ENCODE measurements around the gene DPH6. TPM values are rescaled to one million over a fixed set of nuclear protein-coding genes. Genes with fewer than 3 reads are reported as not detected.

Gene DPH6
- polyA plus RNA-seq, 1 experiment: 9.9 TPM

GRCh38 chr15:35560870-35561269 is 14.9 kb upstream of the DPH6 start:
- no peak overlapping the region for H3K4me3 ChIP-seq (ENCODE audit: low read depth, low read length)
- H3K27me3 ChIP-seq (ENCODE audit: control insufficient read depth, insufficient read depth, low read length): no peaks in the 10 kb centered on the region
- CTCF ChIA-PET: no interaction called here
- TF ChIP-seq CTCF (IDR thresholded peaks at IDR 0.05; ENCODE audit: insufficient read depth, low read depth, low read length): no peak
- H3K36me3 ChIP-seq (ENCODE audit: control insufficient read depth, insufficient read depth, low read length): no peaks in the 10 kb centered on the region
- POLR2A ChIA-PET: no interaction called here
- no peak for DNase-seq (ENCODE audit: low read depth)

GRCh38 chr15:35560258-35560657 is 14.3 kb upstream of the DPH6 start:
- ChIA-PET CTCF (no interaction called here), POLR2A (no interaction called here)
- Histone ChIP-seq H3K36me3 (ENCODE audit: control insufficient read depth, insufficient read depth, low read length) (no peaks in the 10 kb centered on the region), H3K4me3 (ENCODE audit: low read depth, low read length) (no peak overlapping the region), H3K27me3 (ENCODE audit: control insufficient read depth, insufficient read depth, low read length) (no peaks in the 10 kb centered on the region)
- no peak for DNase-seq (ENCODE audit: low read depth)
- TF ChIP-seq CTCF (IDR thresholded peaks at IDR 0.05; ENCODE audit: insufficient read depth, low read depth, low read length): no peak

- no peak for DNase-seq (ENCODE audit: low read depth)
- CTCF ChIA-PET: no interaction called here
- no peak for TF ChIP-seq CTCF (IDR thresholded peaks at IDR 0.05; ENCODE audit: insufficient read depth, low read depth, low read length)
- no peaks in the 10 kb centered on the region for H3K27me3 ChIP-seq (ENCODE audit: control insufficient read depth, insufficient read depth, low read length)
- POLR2A ChIA-PET: no interaction called here
- H3K36me3 ChIP-seq (ENCODE audit: control insufficient read depth, insufficient read depth, low read length): no peaks in the 10 kb centered on the region
- no peak overlapping the region for H3K4me3 ChIP-seq (ENCODE audit: low read depth, low read length)
Measured at GRCh38 chr15:35559683-35560082, 13.7 kb upstream of the DPH6 start.

- POLR2A ChIA-PET: no interaction called here
- CTCF ChIA-PET: no interaction called here
- H3K36me3 ChIP-seq (ENCODE audit: control insufficient read depth, insufficient read depth, low read length): no peaks in the 10 kb centered on the region
Measured at GRCh38 chr15:35557544-35557943, 11.6 kb upstream of the DPH6 start.

GRCh38 chr15:35557012-35557411 is 11.0 kb upstream of the DPH6 start:
- TF ChIP-seq CTCF (IDR thresholded peaks at IDR 0.05; ENCODE audit: insufficient read depth, low read depth, low read length): no peak
- ChIA-PET POLR2A (no interaction called here), CTCF (no interaction called here)
- Histone ChIP-seq H3K36me3 (ENCODE audit: control insufficient read depth, insufficient read depth, low read length) (no peaks in the 10 kb centered on the region), H3K27me3 (ENCODE audit: control insufficient read depth, insufficient read depth, low read length) (no peaks in the 10 kb centered on the region), H3K4me3 (ENCODE audit: low read depth, low read length) (no peak overlapping the region)
- DNase-seq (ENCODE audit: low read depth): no peak

More at GRCh38 chr15:35557544-35557943, 11.6 kb upstream of the DPH6 start:
- DNase-seq (ENCODE audit: low read depth): peak; percentile 27
- no peaks in the 10 kb centered on the region for H3K27me3 ChIP-seq (ENCODE audit: control insufficient read depth, insufficient read depth, low read length)
- TF ChIP-seq CTCF (IDR thresholded peaks at IDR 0.05; ENCODE audit: insufficient read depth, low read depth, low read length): no peak
- no peak overlapping the region for H3K4me3 ChIP-seq (ENCODE audit: low read depth, low read length)
